Type B pancreatic cell (in vitro differentiated cells): ENCODE results near the gene ZBTB5. TPM values are rescaled to one million over a fixed set of nuclear protein-coding genes. Genes with fewer than 3 reads are reported as not detected.

ENCODE experiments used
- DNase-seq: peaks from one replicate; pipeline ENCODE4 v3.0.0; 2021; ENCODE audit warnings: mixed read lengths; ENCODE audit not compliant: unreplicated experiment; ENCODE audit errors: extremely low spot score
- H3K27ac Mint-ChIP-seq: 2 replicates; pipeline ENCODE4 v1.8.0; 2021; ENCODE audit warnings: mild to moderate bottlenecking, mixed read lengths
- H3K27me3 Mint-ChIP-seq: 2 replicates; pipeline ENCODE4 v1.8.0; 2021; ENCODE audit warnings: mixed read lengths
- H3K36me3 Mint-ChIP-seq: 2 replicates; pipeline ENCODE4 v1.8.0; 2021; ENCODE audit warnings: mixed read lengths
- H3K4me1 Mint-ChIP-seq: one replicate; pipeline ENCODE4 v1.8.0; 2021; ENCODE audit warnings: mixed read lengths; ENCODE audit not compliant: unreplicated experiment
- H3K4me3 Mint-ChIP-seq: 2 replicates; pipeline ENCODE4 v1.8.0; 2021; ENCODE audit warnings: mild to moderate bottlenecking, mixed read lengths
- H3K9me3 Mint-ChIP-seq: 2 replicates; pipeline ENCODE4 v1.8.0; 2021; ENCODE audit warnings: mixed read lengths
- total RNA-seq: library from RNA; stranded (reverse); gene quantifications from 2 replicates; pipeline ENCODE4 v1.2.1, GENCODE V29; 2021; ENCODE audit warnings: low replicate concordance
- TF ChIP-seq, protein P1 (sequence below): fragments of 200-600 bp; sonication (generic); conservative IDR thresholded peaks from 2 replicates; pipeline ENCODE4 v1.5.0; 2021; ENCODE audit warnings: antibody characterized with exemption, mild to moderate bottlenecking

The ZBTB5 gene
- total RNA-seq, 1 donor from 2014 or later = 22.6 TPM

DNA sequence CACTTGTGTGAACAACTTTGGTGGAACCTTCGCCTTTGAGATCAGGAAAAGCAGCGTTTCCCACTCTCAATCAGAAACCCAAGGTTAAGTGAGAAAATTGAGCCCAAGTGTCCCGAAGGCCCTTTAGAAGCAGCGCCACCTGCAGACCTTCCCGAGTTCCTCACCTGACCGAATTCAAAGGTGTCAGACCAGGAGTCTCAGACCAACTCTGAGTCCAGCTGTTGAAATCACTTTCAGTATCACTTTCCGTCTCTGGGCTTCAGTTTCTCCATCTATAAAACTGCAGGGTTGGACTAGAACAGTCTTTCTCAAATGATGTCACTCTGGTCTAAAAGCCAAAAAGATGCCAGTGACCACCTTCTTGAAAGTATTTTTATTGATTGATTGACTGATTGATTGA, 74.5 kb downstream of the ZBTB5 start:
- TF ChIP-seq, protein P1, sequence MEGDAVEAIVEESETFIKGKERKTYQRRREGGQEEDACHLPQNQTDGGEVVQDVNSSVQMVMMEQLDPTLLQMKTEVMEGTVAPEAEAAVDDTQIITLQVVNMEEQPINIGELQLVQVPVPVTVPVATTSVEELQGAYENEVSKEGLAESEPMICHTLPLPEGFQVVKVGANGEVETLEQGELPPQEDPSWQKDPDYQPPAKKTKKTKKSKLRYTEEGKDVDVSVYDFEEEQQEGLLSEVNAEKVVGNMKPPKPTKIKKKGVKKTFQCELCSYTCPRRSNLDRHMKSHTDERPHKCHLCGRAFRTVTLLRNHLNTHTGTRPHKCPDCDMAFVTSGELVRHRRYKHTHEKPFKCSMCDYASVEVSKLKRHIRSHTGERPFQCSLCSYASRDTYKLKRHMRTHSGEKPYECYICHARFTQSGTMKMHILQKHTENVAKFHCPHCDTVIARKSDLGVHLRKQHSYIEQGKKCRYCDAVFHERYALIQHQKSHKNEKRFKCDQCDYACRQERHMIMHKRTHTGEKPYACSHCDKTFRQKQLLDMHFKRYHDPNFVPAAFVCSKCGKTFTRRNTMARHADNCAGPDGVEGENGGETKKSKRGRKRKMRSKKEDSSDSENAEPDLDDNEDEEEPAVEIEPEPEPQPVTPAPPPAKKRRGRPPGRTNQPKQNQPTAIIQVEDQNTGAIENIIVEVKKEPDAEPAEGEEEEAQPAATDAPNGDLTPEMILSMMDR = peak; percentile 52
- Mint-ChIP-seq H3K27ac (no peak overlapping the region), H3K9me3 (no peaks in the 10 kb centered on the region), H3K4me3 (no peak overlapping the region), H3K36me3 (no peaks in the 10 kb centered on the region), H3K4me1 (no peaks in the 10 kb centered on the region), H3K27me3 (no peaks in the 10 kb centered on the region)
- no peak for DNase-seq

Other genes starting within 250 kb of the ZBTB5 start
- 81.6 and 109 TPM in 2 replicates for gene GRHPR, start 42.8 kb downstream of the ZBTB5 start, total RNA-seq
- gene POLR1E, start 20.5 kb upstream of the ZBTB5 start, total RNA-seq = 16.3 and 26.9 TPM in 2 replicates
- 10.5 and 18.5 TPM in 2 replicates for gene FBXO10, start 110.9 kb upstream of the ZBTB5 start, total RNA-seq
- 132 and 144 TPM in 2 replicates for gene TOMM5, start 127.1 kb upstream of the ZBTB5 start, total RNA-seq
- 0.36 and 0.82 TPM in 2 replicates for gene FRMPD1, start 185.5 kb upstream of the ZBTB5 start, total RNA-seq